Hepatocyte (in vitro differentiated cells): Measurements from ENCODE around the gene F8A1. TPM values are rescaled to one million over a fixed set of nuclear protein-coding genes. Genes with fewer than 3 reads are reported as not detected.
A peak's percentile ranks its signal among the peaks of the same experiment; 100 is the strongest.
"Not testable (repeated sequence)": the region's sequence is repeated elsewhere in the genome, so short reads cannot be mapped to it uniquely, and the experiment has no call there.

Experiments
- DNase-seq: peaks from one replicate; pipeline ENCODE4 v3.0.0-alpha.2; 2016; ENCODE audit warnings: low spot score
- H2AFZ ChIP-seq: fragments of 200-600 bp; sonication (generic); 2 replicates; pipeline ENCODE4 v1.6.0; 2016; ENCODE audit warnings: antibody characterized with exemption, mild to moderate bottlenecking
- H3K27ac ChIP-seq: fragments of 200-600 bp; sonication (generic); 2 replicates; pipeline ENCODE4 v1.5.1; 2016; ENCODE audit warnings: mild to moderate bottlenecking
- H3K27me3 ChIP-seq: fragments of 200-600 bp; sonication (generic); 2 replicates; pipeline ENCODE4 v1.6.1; 2016
- H3K36me3 ChIP-seq: fragments of 200-600 bp; sonication (generic); replicated peaks from 2 replicates; pipeline ENCODE4 v1.5.1; 2016; ENCODE audit warnings: low read depth; ENCODE audit not compliant: insufficient read depth
- H3K4me1 ChIP-seq: fragments of 200-600 bp; sonication (generic); 2 replicates; pipeline ENCODE4 v1.5.1; 2016; ENCODE audit warnings: mild to moderate bottlenecking, moderate library complexity; ENCODE audit not compliant: insufficient read depth
- H3K4me2 ChIP-seq: fragments of 200-600 bp; sonication (generic); 2 replicates; pipeline ENCODE4 v1.6.0; 2016
- H3K4me3 ChIP-seq: fragments of 200-600 bp; sonication (generic); 2 replicates; pipeline ENCODE4 v1.5.1; 2016; ENCODE audit warnings: mild to moderate bottlenecking
- H3K79me2 ChIP-seq: fragments of 200-600 bp; sonication (generic); 2 replicates; pipeline ENCODE4 v1.6.0; 2017; ENCODE audit warnings: mild to moderate bottlenecking
- H3K9me2 ChIP-seq: fragments of 200-600 bp; sonication (generic); replicated peaks from 2 replicates; pipeline ENCODE4 v1.6.0; 2017; ENCODE audit warnings: mild to moderate bottlenecking; ENCODE audit not compliant: insufficient read depth
- H3K9me3 ChIP-seq: fragments of 200-600 bp; sonication (generic); 2 replicates; pipeline ENCODE4 v1.5.1; 2016; ENCODE audit warnings: low read depth, mild to moderate bottlenecking
- H4K20me1 ChIP-seq: fragments of 200-600 bp; sonication (generic); 2 replicates; pipeline ENCODE4 v1.6.0; 2016; ENCODE audit warnings: mild to moderate bottlenecking; ENCODE audit not compliant: insufficient read depth, poor library complexity, severe bottlenecking
- EZH2 ChIP-seq: fragments of 200-600 bp; sonication (generic); IDR thresholded peaks from 2 replicates; pipeline ENCODE4 v1.6.1; 2016; ENCODE audit warnings: antibody characterized with exemption, mild to moderate bottlenecking, borderline replicate concordance
- EZH2phosphoT487 ChIP-seq: fragments of 200-600 bp; sonication (generic); IDR thresholded peaks from one replicate; pipeline ENCODE4 v1.6.1; 2018; ENCODE audit warnings: antibody characterized with exemption, mild to moderate bottlenecking, low read depth, moderate library complexity; ENCODE audit not compliant: unreplicated experiment, severe bottlenecking
- WGBS: methylation state at CpG from one replicate; pipeline ENCODE4 v1.1.6; 2016; ENCODE audit warnings: low lambda C conversion rate; ENCODE audit errors: missing lambda C conversion rate; 5-methylcytosine and 5-hydroxymethylcytosine counted together
- microRNA counts: library from miRNA; unstranded; fragments of <30 nt; microRNA quantifications from one replicate; lab custom pipeline; 2017
- microRNA-seq: library from miRNA; unstranded; fragments of <30 nt; microRNA quantifications from one replicate; pipeline ENCODE4, GENCODE V29; 2017
- polyA plus RNA-seq: library from polyadenylated mRNA; unstranded; fragments of >200 nt; fragmentation: Nextera tagmentation; extraction: Ambion mirVana; gene quantifications from 2 replicates; pipeline ENCODE4 v1.2.1, GENCODE V29; 2016
- small RNA-seq: library from RNA; depleted of rRNA; stranded (forward); fragments of <200 nt; gene quantifications from one replicate; pipeline ENCODE3, GENCODE V24; 2014
- total RNA-seq: library from RNA; depleted of rRNA; stranded (reverse); fragments of >200 nt; gene quantifications from 2 replicates; pipeline ENCODE4 v1.2.3, GENCODE V29; 2014
- TF ChIP-seq, protein P1 (sequence below): fragments of 200-600 bp; sonication (generic); IDR thresholded peaks from 2 replicates; pipeline ENCODE4 v1.5.1; 2016; ENCODE audit warnings: antibody characterized with exemption, mild to moderate bottlenecking; ENCODE audit not compliant: poor library complexity

Gene F8A1
- total and polyA plus RNA-seq, 2 experiments from 2014 or later = 6.4 to 40.1 TPM

GRCh38 chrX:154918060-154918483 is 31.9 kb downstream of the F8A1 start:
- WGBS = 21% methylated on average over 5 of the region's 5 CpGs
- TF ChIP-seq EZH2phosphoT487 (no peak), EZH2 (no peak)
- TF ChIP-seq, protein P1, sequence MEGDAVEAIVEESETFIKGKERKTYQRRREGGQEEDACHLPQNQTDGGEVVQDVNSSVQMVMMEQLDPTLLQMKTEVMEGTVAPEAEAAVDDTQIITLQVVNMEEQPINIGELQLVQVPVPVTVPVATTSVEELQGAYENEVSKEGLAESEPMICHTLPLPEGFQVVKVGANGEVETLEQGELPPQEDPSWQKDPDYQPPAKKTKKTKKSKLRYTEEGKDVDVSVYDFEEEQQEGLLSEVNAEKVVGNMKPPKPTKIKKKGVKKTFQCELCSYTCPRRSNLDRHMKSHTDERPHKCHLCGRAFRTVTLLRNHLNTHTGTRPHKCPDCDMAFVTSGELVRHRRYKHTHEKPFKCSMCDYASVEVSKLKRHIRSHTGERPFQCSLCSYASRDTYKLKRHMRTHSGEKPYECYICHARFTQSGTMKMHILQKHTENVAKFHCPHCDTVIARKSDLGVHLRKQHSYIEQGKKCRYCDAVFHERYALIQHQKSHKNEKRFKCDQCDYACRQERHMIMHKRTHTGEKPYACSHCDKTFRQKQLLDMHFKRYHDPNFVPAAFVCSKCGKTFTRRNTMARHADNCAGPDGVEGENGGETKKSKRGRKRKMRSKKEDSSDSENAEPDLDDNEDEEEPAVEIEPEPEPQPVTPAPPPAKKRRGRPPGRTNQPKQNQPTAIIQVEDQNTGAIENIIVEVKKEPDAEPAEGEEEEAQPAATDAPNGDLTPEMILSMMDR = peak; percentile 68
- no peaks in the 10 kb centered on the region for H3K4me1 ChIP-seq
- H3K27ac ChIP-seq = no peak overlapping the region
- H4K20me1 ChIP-seq = no peaks in the 10 kb centered on the region
- H3K4me2 ChIP-seq = peak overlapping the region; percentile 66
- no peaks in the 10 kb centered on the region for H3K79me2 ChIP-seq
- DNase-seq = peak; percentile 65
- no peaks in the 10 kb centered on the region for H3K9me3 ChIP-seq
- H3K9me2 ChIP-seq = no peaks in the 10 kb centered on the region
- H3K27me3 ChIP-seq = no peaks in the 10 kb centered on the region
- H3K4me3 ChIP-seq = no peak overlapping the region
- no peaks in the 10 kb centered on the region for H3K36me3 ChIP-seq
- peak overlapping the region; percentile 25 for H2AFZ ChIP-seq

- DNase-seq = not testable (repeated sequence)
These were observed 38.6 kb downstream of the F8A1 start for GRCh38 chrX:154924771-154925170.

More at GRCh38 chrX:154924771-154925170, 38.6 kb downstream of the F8A1 start:
- H2AFZ ChIP-seq, H3K4me3 ChIP-seq, H3K79me2 ChIP-seq, H3K9me3 ChIP-seq, H4K20me1 ChIP-seq, H3K27me3 ChIP-seq, H3K4me1 ChIP-seq, H3K27ac ChIP-seq, H3K4me2 ChIP-seq, H3K9me2 ChIP-seq, H3K36me3 ChIP-seq: not testable (repeated sequence)
- 79% methylated on average over 5 of the region's 5 CpGs for WGBS

MicroRNAs encoded within 50 kb of the gene (microRNA counts, 767-probe panel; counts per million panel counts)
- microRNA hsa-miR-1184 (lab: Ali Mortazavi, UCI) = not detected

Small RNAs within 50 kb of the gene (microRNA-seq; reads per million reads assigned to microRNA genes)
- not detected for gene MIR1184-1

Small RNAs within 50 kb of the gene (small RNA-seq; reads per million reads assigned to genes)
- not detected for gene MIR1184-1

Other genes with a start within 250 kb of the F8A1 start
- gene CTAG2, start 232.8 kb upstream of the F8A1 start, total RNA-seq = not detected in 2 replicates
- not detected in 2 replicates for gene CTAG2, start 232.8 kb upstream of the F8A1 start, polyA plus RNA-seq
- gene GAB3, start 135.3 kb upstream of the F8A1 start, total RNA-seq = 0.44 and 0.50 TPM in 2 replicates
- gene GAB3, start 135.3 kb upstream of the F8A1 start, polyA plus RNA-seq = 0.21 and 0.50 TPM in 2 replicates
- 27.8 and 32.1 TPM in 2 replicates for gene DKC1, start 123.5 kb upstream of the F8A1 start, total RNA-seq
- gene DKC1, start 123.5 kb upstream of the F8A1 start, polyA plus RNA-seq = 38.9 and 43.0 TPM in 2 replicates
- 18.7 and 20.4 TPM in 2 replicates for gene MPP1, start 80.9 kb upstream of the F8A1 start, total RNA-seq
- 11.4 and 15.0 TPM in 2 replicates for gene MPP1, start 80.9 kb upstream of the F8A1 start, polyA plus RNA-seq
- not detected in 2 replicates for gene SMIM9, start 51.7 kb upstream of the F8A1 start, total RNA-seq
- gene SMIM9, start 51.7 kb upstream of the F8A1 start, polyA plus RNA-seq = not detected in 2 replicates
- 1.4 and 2.1 TPM in 2 replicates for gene F8, start 136.4 kb downstream of the F8A1 start, total RNA-seq
- 0.92 and 1.7 TPM in 2 replicates for gene F8, start 136.4 kb downstream of the F8A1 start, polyA plus RNA-seq
- gene FUNDC2, start 140.5 kb downstream of the F8A1 start, total RNA-seq = 57.7 and 65.7 TPM in 2 replicates
- gene FUNDC2, start 140.5 kb downstream of the F8A1 start, polyA plus RNA-seq = 87.5 and 103 TPM in 2 replicates
- 10.8 and 14.2 TPM in 2 replicates for gene CMC4, start 184.8 kb downstream of the F8A1 start, total RNA-seq
- 16.3 and 18.4 TPM in 2 replicates for gene CMC4, start 184.8 kb downstream of the F8A1 start, polyA plus RNA-seq
- gene MTCP1, start 184.8 kb downstream of the F8A1 start, total RNA-seq = 0.32 and 1.7 TPM in 2 replicates
- gene MTCP1, start 184.8 kb downstream of the F8A1 start, polyA plus RNA-seq = 13.2 TPM in 2 replicates
- gene BRCC3, start 185.2 kb downstream of the F8A1 start, total RNA-seq = 13.4 and 19.8 TPM in 2 replicates
- gene BRCC3, start 185.2 kb downstream of the F8A1 start, polyA plus RNA-seq = 21.5 and 27.2 TPM in 2 replicates